Trophoblast cell (in vitro differentiated cells and primary cell): Measurements from ENCODE around the gene SLC25A53.

ENCODE experiments used
- DNase-seq, 2 donors: peaks; one replicate each; pipeline ENCODE4 v3.0.0-alpha.2; 2016
- H2AFZ ChIP-seq: 2 replicates; pipeline ENCODE4 v1.6.1; 2013; ENCODE audit warnings: low read length, moderate library complexity, mild to moderate bottlenecking; ENCODE audit not compliant: insufficient read depth, poor library complexity
- H2AK5ac ChIP-seq: 2 replicates; pipeline ENCODE4 v1.6.1; 2013; ENCODE audit warnings: mild to moderate bottlenecking, low read length
- H2BK120ac ChIP-seq: 2 replicates; pipeline ENCODE4 v1.6.1; 2013; ENCODE audit warnings: low read length, mild to moderate bottlenecking, moderate library complexity; ENCODE audit not compliant: insufficient read depth, poor library complexity
- H2BK12ac ChIP-seq: 2 replicates; pipeline ENCODE4 v1.6.1; 2013; ENCODE audit warnings: mild to moderate bottlenecking, low read length, moderate library complexity
- H2BK5ac ChIP-seq: 2 replicates; pipeline ENCODE4 v1.6.1; 2013; ENCODE audit warnings: low read length, low read depth, moderate library complexity, mild to moderate bottlenecking; ENCODE audit not compliant: poor library complexity
- H3K14ac ChIP-seq: 2 replicates; pipeline ENCODE4 v1.6.1; 2013; ENCODE audit warnings: mild to moderate bottlenecking, low read length
- H3K18ac ChIP-seq: 2 replicates; pipeline ENCODE4 v1.6.1; 2013; ENCODE audit warnings: mild to moderate bottlenecking, low read length
- H3K23ac ChIP-seq: 2 replicates; pipeline ENCODE4 v1.6.1; 2013; ENCODE audit warnings: low read length
- H3K27ac ChIP-seq: 2 replicates; pipeline ENCODE4 v1.5.1; 2013; ENCODE audit warnings: low read depth, mild to moderate bottlenecking, inconsistent platforms, low read length, moderate library complexity
- H3K27me3 ChIP-seq: 2 replicates; pipeline ENCODE4 v1.6.1; 2013; ENCODE audit warnings: inconsistent platforms, mild to moderate bottlenecking, low read length, moderate library complexity; ENCODE audit not compliant: insufficient read depth
- H3K36me3 ChIP-seq, 2 experiments: 1 replicate in 1 of 2; 2 replicates in 1 of 2; pipeline ENCODE4 v1.6.1; 2013; ENCODE audit warnings: low read length in 2 of 2, mild to moderate bottlenecking in 2 of 2, moderate library complexity in 1 of 2; ENCODE audit not compliant: insufficient read depth in 2 of 2, control insufficient read depth in 1 of 2
- H3K4ac ChIP-seq: 2 replicates; pipeline ENCODE4 v1.6.1; 2013; ENCODE audit warnings: low read depth, mild to moderate bottlenecking, low read length, moderate library complexity
- H3K4me1 ChIP-seq, 2 experiments: 1 replicate in 1 of 2; 2 replicates in 1 of 2; pipeline ENCODE4 v1.6.1; 2013; ENCODE audit warnings: low read length in 2 of 2, mild to moderate bottlenecking in 2 of 2, moderate library complexity in 1 of 2; ENCODE audit not compliant: insufficient read depth in 2 of 2, control insufficient read depth in 1 of 2
- H3K4me2 ChIP-seq: 2 replicates; pipeline ENCODE4 v1.6.1; 2013; ENCODE audit warnings: inconsistent platforms, mild to moderate bottlenecking, low read length, moderate library complexity
- H3K4me3 ChIP-seq: 2 replicates; pipeline ENCODE4 v1.5.1; 2013; ENCODE audit warnings: mild to moderate bottlenecking, low read depth, low read length, inconsistent platforms
- H3K79me1 ChIP-seq: one replicate; pipeline ENCODE4 v1.6.1; 2013; ENCODE audit warnings: low read length
- H3K79me2 ChIP-seq: 2 replicates; pipeline ENCODE4 v1.6.1; 2013; ENCODE audit warnings: low read length, mild to moderate bottlenecking; ENCODE audit not compliant: control insufficient read depth, insufficient read depth, poor library complexity
- H3K9ac ChIP-seq: 2 replicates; pipeline ENCODE4 v1.6.1; 2013; ENCODE audit warnings: mild to moderate bottlenecking, low read length
- H3K9me3 ChIP-seq: 2 replicates; pipeline ENCODE4 v1.6.1; 2013; ENCODE audit warnings: low read depth, mild to moderate bottlenecking, control low read depth, inconsistent platforms, low read length; ENCODE audit not compliant: insufficient read depth
- H4K12ac ChIP-seq: 2 replicates; pipeline ENCODE4 v1.6.1; 2013; ENCODE audit warnings: low read depth, mild to moderate bottlenecking, low read length, moderate library complexity
- H4K8ac ChIP-seq: 2 replicates; pipeline ENCODE4 v1.6.1; 2013; ENCODE audit warnings: low read depth, mild to moderate bottlenecking, low read length, moderate library complexity
- H4K91ac ChIP-seq: one replicate; pipeline ENCODE4 v1.6.1; 2013; ENCODE audit warnings: low read depth, mild to moderate bottlenecking, low read length, moderate library complexity
- WGBS: extraction: QIAGEN DNeasy Blood & Tissue Kit; methylation state at CpG from one replicate; pipeline ENCODE4 v1.1.7; 2013; ENCODE audit warnings: missing lambda C conversion rate; ENCODE audit not compliant: insufficient read length, insufficient coverage; ENCODE audit errors: extremely low coverage; 5-methylcytosine and 5-hydroxymethylcytosine counted together

Gene SLC25A53

GRCh38 chrX:104137496-104137895, 19.3 kb downstream of the SLC25A53 start:
- H4K91ac ChIP-seq = no peak overlapping the region
- H4K8ac ChIP-seq = no peak overlapping the region
- no peaks in the 10 kb centered on the region for H3K4me1 ChIP-seq
- no peak overlapping the region for H3K23ac ChIP-seq
- no peaks in the 10 kb centered on the region for H3K27me3 ChIP-seq
- no peak overlapping the region for H3K4me2 ChIP-seq
- H3K27ac ChIP-seq = no peak overlapping the region
- no peak overlapping the region for H3K9ac ChIP-seq
- no peak overlapping the region for H2AK5ac ChIP-seq
- H3K79me2 ChIP-seq = no peaks in the 10 kb centered on the region
- H3K79me1 ChIP-seq = no peaks in the 10 kb centered on the region
- H3K36me3 ChIP-seq = no peaks in the 10 kb centered on the region
- H3K9me3 ChIP-seq = no peaks in the 10 kb centered on the region
- no peak overlapping the region for H3K4me3 ChIP-seq
- no peak overlapping the region for H4K12ac ChIP-seq
- WGBS = no CpG with 5 or more reads among the region's 3 CpGs
- H2BK5ac ChIP-seq = no peak overlapping the region
- H2AFZ ChIP-seq = no peak overlapping the region
- no peak overlapping the region for H3K18ac ChIP-seq
- no peak overlapping the region for H2BK12ac ChIP-seq
- no peak overlapping the region for H3K4ac ChIP-seq
- DNase-seq = no peak
- no peak overlapping the region for H3K14ac ChIP-seq
- H2BK120ac ChIP-seq = no peak overlapping the region

GRCh38 chrX:104136241-104137019, 20.4 kb downstream of the SLC25A53 start:
- no peak overlapping the region for H4K8ac ChIP-seq
- H2BK12ac ChIP-seq = no peak overlapping the region
- peak; percentile 42 to 83 for DNase-seq
- H2AK5ac ChIP-seq = no peak overlapping the region
- no peak overlapping the region for H3K4me3 ChIP-seq
- peak overlapping the region; percentile 62 for H3K4me2 ChIP-seq
- no peak overlapping the region for H3K27ac ChIP-seq
- no peak overlapping the region for H4K91ac ChIP-seq
- no peaks in the 10 kb centered on the region for H3K79me1 ChIP-seq
- H3K18ac ChIP-seq = no peak overlapping the region
- no CpG with 5 or more reads among the region's 10 CpGs for WGBS
- H2AFZ ChIP-seq = no peak overlapping the region
- H4K12ac ChIP-seq = no peak overlapping the region
- no peaks in the 10 kb centered on the region for H3K4me1 ChIP-seq
- no peak overlapping the region for H3K23ac ChIP-seq
- H3K4ac ChIP-seq = no peak overlapping the region
- no peaks in the 10 kb centered on the region for H3K36me3 ChIP-seq
- no peak overlapping the region for H2BK120ac ChIP-seq
- no peaks in the 10 kb centered on the region for H3K9me3 ChIP-seq
- H3K9ac ChIP-seq = no peak overlapping the region
- no peaks in the 10 kb centered on the region for H3K27me3 ChIP-seq
- no peaks in the 10 kb centered on the region for H3K79me2 ChIP-seq
- no peak overlapping the region for H2BK5ac ChIP-seq
- H3K14ac ChIP-seq = no peak overlapping the region

GRCh38 chrX:104135677-104136076, 21.1 kb downstream of the SLC25A53 start:
- H3K14ac ChIP-seq = no peak overlapping the region
- no peak overlapping the region for H3K27ac ChIP-seq
- no peak overlapping the region for H3K4me2 ChIP-seq
- no peak overlapping the region for H3K18ac ChIP-seq
- H4K8ac ChIP-seq = no peak overlapping the region
- H2BK120ac ChIP-seq = no peak overlapping the region
- no peak overlapping the region for H2BK12ac ChIP-seq
- H4K91ac ChIP-seq = no peak overlapping the region
- peaks cover 0 to 2% of the 10 kb centered on the region in 2 experiments for H3K36me3 ChIP-seq
- no peak for DNase-seq
- H2AK5ac ChIP-seq = no peak overlapping the region
- H3K9me3 ChIP-seq = no peaks in the 10 kb centered on the region
- no peak overlapping the region for H3K9ac ChIP-seq
- no peaks in the 10 kb centered on the region for H3K27me3 ChIP-seq
- no peak overlapping the region for H4K12ac ChIP-seq
- H3K4me1 ChIP-seq = no peaks in the 10 kb centered on the region
- H3K4me3 ChIP-seq = no peak overlapping the region
- WGBS = no CpG with 5 or more reads among the region's 1 CpG
- H3K4ac ChIP-seq = no peak overlapping the region
- no peak overlapping the region for H3K23ac ChIP-seq
- no peaks in the 10 kb centered on the region for H3K79me1 ChIP-seq
- H2AFZ ChIP-seq = no peak overlapping the region
- no peaks in the 10 kb centered on the region for H3K79me2 ChIP-seq
- H2BK5ac ChIP-seq = no peak overlapping the region

- H3K18ac ChIP-seq = no peak overlapping the region
- no peaks in the 10 kb centered on the region for H3K9me3 ChIP-seq
- no peak overlapping the region for H2BK120ac ChIP-seq
- no peak overlapping the region for H3K4me3 ChIP-seq
- H2AK5ac ChIP-seq = no peak overlapping the region
- H2BK12ac ChIP-seq = no peak overlapping the region
- H3K9ac ChIP-seq = no peak overlapping the region
- no peak overlapping the region for H4K8ac ChIP-seq
- no peaks in the 10 kb centered on the region for H3K27me3 ChIP-seq
- H4K91ac ChIP-seq = no peak overlapping the region
- no peak overlapping the region for H3K4ac ChIP-seq
- WGBS = no CpG with 5 or more reads among the region's 5 CpGs
- no peaks in the 10 kb centered on the region for H3K79me1 ChIP-seq
- H3K14ac ChIP-seq = no peak overlapping the region
- no peak overlapping the region for H3K23ac ChIP-seq
- no peak overlapping the region for H2BK5ac ChIP-seq
- no peak for DNase-seq
- peaks cover 0 to 2% of the 10 kb centered on the region in 2 experiments for H3K36me3 ChIP-seq
- H2AFZ ChIP-seq = no peak overlapping the region
- H3K79me2 ChIP-seq = no peaks in the 10 kb centered on the region
- H4K12ac ChIP-seq = no peak overlapping the region
- no peaks in the 10 kb centered on the region for H3K4me1 ChIP-seq
- no peak overlapping the region for H3K27ac ChIP-seq
- H3K4me2 ChIP-seq = no peak overlapping the region
Observed at GRCh38 chrX:104134583-104135261, 22.1 kb downstream of the SLC25A53 start.
